Astrocyte (in vitro differentiated cells and primary cell): ENCODE measurements around the gene RGS19. TPM values are rescaled to one million over a fixed set of nuclear protein-coding genes. Genes with fewer than 3 reads are reported as not detected.

Source experiments
- DNase-seq: peaks from one replicate; pipeline ENCODE4 v3.0.0-alpha.2; 2010; ENCODE audit warnings: low read depth
- FAIRE-seq: peaks from 2 replicates; lab custom pipeline; 2011; peaks lifted over from hg19 to GRCh38; lab: Jason Lieb, UNC
- H2AFZ ChIP-seq: 2 replicates; pipeline ENCODE4 v1.6.0; 2012; ENCODE audit warnings: low read depth, low read length, inconsistent platforms
- H3K27ac ChIP-seq: 2 replicates; pipeline ENCODE4 v1.5.1; 2011; ENCODE audit warnings: low read depth, low read length, inconsistent platforms
- H3K27me3 ChIP-seq: 2 replicates; pipeline ENCODE4 v1.6.0; 2011; ENCODE audit warnings: low read length, inconsistent platforms; ENCODE audit not compliant: insufficient read depth
- H3K36me3 ChIP-seq: 2 replicates; pipeline ENCODE4 v1.5.1; 2011; ENCODE audit warnings: low read length, inconsistent platforms; ENCODE audit not compliant: insufficient read depth
- H3K4me1 ChIP-seq: 2 replicates; pipeline ENCODE4 v1.5.1; 2011; ENCODE audit warnings: low read length, inconsistent platforms; ENCODE audit not compliant: insufficient read depth
- H3K4me2 ChIP-seq: 2 replicates; pipeline ENCODE4 v1.6.0; 2012; ENCODE audit warnings: low read length, inconsistent platforms
- H3K4me3 ChIP-seq: 2 replicates; pipeline ENCODE4 v1.5.1; 2011; ENCODE audit warnings: low read depth, mild to moderate bottlenecking, low read length, inconsistent platforms; ENCODE audit not compliant: insufficient read depth
- H3K79me2 ChIP-seq: 2 replicates; pipeline ENCODE4 v1.6.0; 2012; ENCODE audit warnings: mild to moderate bottlenecking, low read length, inconsistent platforms; ENCODE audit not compliant: insufficient read depth
- H3K9ac ChIP-seq: 2 replicates; pipeline ENCODE4 v1.6.0; 2012; ENCODE audit warnings: mild to moderate bottlenecking, low read length, inconsistent platforms
- H3K9me3 ChIP-seq: 2 replicates; pipeline ENCODE4 v1.5.1; 2012; ENCODE audit warnings: low read depth, mild to moderate bottlenecking, low read length, inconsistent platforms; ENCODE audit not compliant: insufficient read depth
- H4K20me1 ChIP-seq: 2 replicates; pipeline ENCODE4 v1.6.0; 2012; ENCODE audit warnings: low read length, inconsistent platforms; ENCODE audit not compliant: insufficient read depth
- H3K27ac Mint-ChIP-seq: one replicate; pipeline ENCODE4 v1.8.0; 2021; ENCODE audit warnings: mild to moderate bottlenecking, mixed read lengths; ENCODE audit not compliant: unreplicated experiment
- H3K27me3 Mint-ChIP-seq: one replicate; pipeline ENCODE4 v1.8.0; 2021; ENCODE audit warnings: low read depth, mixed read lengths; ENCODE audit not compliant: unreplicated experiment
- H3K36me3 Mint-ChIP-seq: one replicate; pipeline ENCODE4 v1.8.0; 2021; ENCODE audit warnings: low read depth, mixed read lengths; ENCODE audit not compliant: unreplicated experiment
- H3K4me1 Mint-ChIP-seq: one replicate; pipeline ENCODE4 v1.8.0; 2021; ENCODE audit warnings: low read depth, mixed read lengths; ENCODE audit not compliant: unreplicated experiment
- H3K4me3 Mint-ChIP-seq: one replicate; pipeline ENCODE4 v1.8.0; 2021; ENCODE audit warnings: mild to moderate bottlenecking, moderate library complexity, mixed read lengths; ENCODE audit not compliant: unreplicated experiment
- H3K9me3 Mint-ChIP-seq: one replicate; pipeline ENCODE4 v1.8.0; 2021; ENCODE audit warnings: mild to moderate bottlenecking, mixed read lengths; ENCODE audit not compliant: unreplicated experiment
- CTCF ChIP-seq: IDR thresholded peaks from 2 replicates; pipeline ENCODE4 v1.5.1; 2011; ENCODE audit warnings: low read depth, mild to moderate bottlenecking, inconsistent platforms, low read length, moderate library complexity; ENCODE audit not compliant: insufficient read depth
- EZH2 ChIP-seq: IDR thresholded peaks from 2 replicates; pipeline ENCODE4 v1.6.1; 2012; ENCODE audit warnings: mild to moderate bottlenecking, low read length, inconsistent platforms; ENCODE audit not compliant: insufficient read depth
- total RNA-seq: library from RNA; stranded (reverse); gene quantifications from 2 replicates; pipeline ENCODE4 v1.2.1, GENCODE V29; 2021

Gene RGS19
- total RNA-seq, 1 donor from 2014 or later: 18.3 TPM

- H4K20me1 ChIP-seq: peaks cover 39% of the 10 kb centered on the region
- DNase-seq: no peak
- H3K36me3 Mint-ChIP-seq: peaks cover 34% of the 10 kb centered on the region
- no peak overlapping the region for H3K27ac ChIP-seq
- no peaks in the 10 kb centered on the region for H3K27me3 ChIP-seq
- no peak overlapping the region for H3K4me3 Mint-ChIP-seq
- H3K9me3 ChIP-seq: no peaks in the 10 kb centered on the region
- no peak overlapping the region for H2AFZ ChIP-seq
- no peak overlapping the region for H3K9ac ChIP-seq
- no peaks in the 10 kb centered on the region for H3K79me2 ChIP-seq
- H3K27me3 Mint-ChIP-seq: no peaks in the 10 kb centered on the region
- H3K36me3 ChIP-seq: peaks cover 14% of the 10 kb centered on the region
- no peak overlapping the region for H3K4me3 ChIP-seq
- no peak overlapping the region for H3K4me2 ChIP-seq
- peaks cover 3% of the 10 kb centered on the region for H3K4me1 Mint-ChIP-seq
- FAIRE-seq: no peak
- H3K4me1 ChIP-seq: no peaks in the 10 kb centered on the region
- H3K27ac Mint-ChIP-seq: no peak overlapping the region
- no peaks in the 10 kb centered on the region for H3K9me3 Mint-ChIP-seq
- TF ChIP-seq EZH2 (no peak), CTCF (no peak)
Observed at GRCh38 chr20:64027981-64028685, 51.2 kb downstream of the RGS19 start.

- FAIRE-seq: no peak
- Mint-ChIP-seq H3K27ac (no peak overlapping the region), H3K9me3 (no peaks in the 10 kb centered on the region), H3K4me3 (no peak overlapping the region), H3K27me3 (no peaks in the 10 kb centered on the region), H3K36me3 (peaks cover 36% of the 10 kb centered on the region), H3K4me1 (peaks cover 3% of the 10 kb centered on the region)
- Histone ChIP-seq H3K4me3 (no peak overlapping the region), H3K9ac (no peak overlapping the region), H3K27ac (no peak overlapping the region), H4K20me1 (peaks cover 53% of the 10 kb centered on the region), H3K4me2 (no peak overlapping the region), H3K27me3 (no peaks in the 10 kb centered on the region), H3K4me1 (no peaks in the 10 kb centered on the region), H3K79me2 (no peaks in the 10 kb centered on the region), H3K9me3 (no peaks in the 10 kb centered on the region), H3K36me3 (peaks cover 17% of the 10 kb centered on the region), H2AFZ (no peak overlapping the region)
- no peak for DNase-seq
- no peak for TF ChIP-seq CTCF
- TF ChIP-seq EZH2: no peak
Observed at GRCh38 chr20:64025826-64026412, 53.4 kb downstream of the RGS19 start.
